HL-60 (cell line): Measurements from ENCODE around the gene NARS2.

Experiments used
- POLR2AphosphoS5 ChIP-seq: IDR thresholded peaks from 2 replicates; pipeline ENCODE4 v1.6.1; 2012; ENCODE audit warnings: low read depth
- TF ChIP-seq, protein P1 (sequence below): IDR thresholded peaks from one replicate; pipeline ENCODE4 v1.5.1; 2011; ENCODE audit warnings: low read length, control low read depth, inconsistent platforms; ENCODE audit not compliant: insufficient read depth

DNA sequence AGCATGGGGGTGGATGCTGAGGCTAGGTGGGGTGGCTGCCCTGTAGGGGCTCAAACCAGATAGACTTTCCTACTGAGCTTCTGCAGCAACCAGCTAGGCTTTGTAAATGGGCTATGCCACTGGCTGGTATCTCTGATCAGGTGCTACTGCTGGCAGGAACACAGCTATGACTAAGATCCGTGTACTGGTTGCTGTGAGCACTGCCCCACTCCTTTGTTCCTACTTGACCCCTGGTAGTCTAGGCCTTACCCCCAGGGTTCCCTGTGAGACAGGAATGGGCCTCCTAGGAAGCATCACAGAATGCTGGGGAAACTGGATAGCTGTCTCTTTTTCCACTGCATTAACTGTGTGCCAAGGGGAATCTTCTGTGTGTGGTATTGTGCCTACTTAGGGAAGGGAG lies 98.6 kb downstream of the NARS2 start:
- TF ChIP-seq, protein P1, sequence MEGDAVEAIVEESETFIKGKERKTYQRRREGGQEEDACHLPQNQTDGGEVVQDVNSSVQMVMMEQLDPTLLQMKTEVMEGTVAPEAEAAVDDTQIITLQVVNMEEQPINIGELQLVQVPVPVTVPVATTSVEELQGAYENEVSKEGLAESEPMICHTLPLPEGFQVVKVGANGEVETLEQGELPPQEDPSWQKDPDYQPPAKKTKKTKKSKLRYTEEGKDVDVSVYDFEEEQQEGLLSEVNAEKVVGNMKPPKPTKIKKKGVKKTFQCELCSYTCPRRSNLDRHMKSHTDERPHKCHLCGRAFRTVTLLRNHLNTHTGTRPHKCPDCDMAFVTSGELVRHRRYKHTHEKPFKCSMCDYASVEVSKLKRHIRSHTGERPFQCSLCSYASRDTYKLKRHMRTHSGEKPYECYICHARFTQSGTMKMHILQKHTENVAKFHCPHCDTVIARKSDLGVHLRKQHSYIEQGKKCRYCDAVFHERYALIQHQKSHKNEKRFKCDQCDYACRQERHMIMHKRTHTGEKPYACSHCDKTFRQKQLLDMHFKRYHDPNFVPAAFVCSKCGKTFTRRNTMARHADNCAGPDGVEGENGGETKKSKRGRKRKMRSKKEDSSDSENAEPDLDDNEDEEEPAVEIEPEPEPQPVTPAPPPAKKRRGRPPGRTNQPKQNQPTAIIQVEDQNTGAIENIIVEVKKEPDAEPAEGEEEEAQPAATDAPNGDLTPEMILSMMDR: no peak
- no peak for TF ChIP-seq POLR2AphosphoS5
